ENCODE measurements around the gene SYT1.
A peak's percentile ranks its signal among the peaks of the same experiment; 100 is the strongest.

The SYT1 gene

DNA sequence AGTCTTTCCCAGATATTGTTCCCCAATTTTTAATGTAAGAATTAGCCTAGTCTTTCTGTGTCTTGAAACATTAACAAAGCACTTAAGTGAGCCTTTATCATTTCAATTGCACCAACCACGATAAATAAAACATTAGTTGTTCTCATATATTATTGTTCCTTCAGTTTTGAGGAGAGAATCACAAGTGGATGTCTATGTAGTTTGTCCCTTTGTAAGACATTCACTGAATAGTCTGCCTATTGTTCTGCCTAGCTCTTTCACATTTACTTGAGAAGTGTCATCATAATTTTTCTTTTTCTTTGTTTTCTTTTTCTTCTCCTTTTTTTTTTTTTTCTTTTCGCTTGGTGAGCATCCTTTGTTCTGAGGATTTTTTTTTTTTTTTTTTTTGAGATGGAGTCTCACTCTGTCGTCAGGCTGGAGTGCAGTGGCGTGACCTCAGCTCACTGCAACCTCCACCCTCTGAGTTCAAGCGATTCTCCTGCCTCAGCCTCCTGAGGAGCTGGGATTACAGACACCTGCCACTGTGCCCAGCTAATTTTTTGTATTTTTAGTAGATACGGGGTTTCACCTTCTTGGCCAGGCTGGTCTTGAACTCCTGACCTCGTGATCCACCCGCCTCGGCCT is 129.7 kb downstream of the SYT1 start:
- TF ChIP-seq, protein P1, sequence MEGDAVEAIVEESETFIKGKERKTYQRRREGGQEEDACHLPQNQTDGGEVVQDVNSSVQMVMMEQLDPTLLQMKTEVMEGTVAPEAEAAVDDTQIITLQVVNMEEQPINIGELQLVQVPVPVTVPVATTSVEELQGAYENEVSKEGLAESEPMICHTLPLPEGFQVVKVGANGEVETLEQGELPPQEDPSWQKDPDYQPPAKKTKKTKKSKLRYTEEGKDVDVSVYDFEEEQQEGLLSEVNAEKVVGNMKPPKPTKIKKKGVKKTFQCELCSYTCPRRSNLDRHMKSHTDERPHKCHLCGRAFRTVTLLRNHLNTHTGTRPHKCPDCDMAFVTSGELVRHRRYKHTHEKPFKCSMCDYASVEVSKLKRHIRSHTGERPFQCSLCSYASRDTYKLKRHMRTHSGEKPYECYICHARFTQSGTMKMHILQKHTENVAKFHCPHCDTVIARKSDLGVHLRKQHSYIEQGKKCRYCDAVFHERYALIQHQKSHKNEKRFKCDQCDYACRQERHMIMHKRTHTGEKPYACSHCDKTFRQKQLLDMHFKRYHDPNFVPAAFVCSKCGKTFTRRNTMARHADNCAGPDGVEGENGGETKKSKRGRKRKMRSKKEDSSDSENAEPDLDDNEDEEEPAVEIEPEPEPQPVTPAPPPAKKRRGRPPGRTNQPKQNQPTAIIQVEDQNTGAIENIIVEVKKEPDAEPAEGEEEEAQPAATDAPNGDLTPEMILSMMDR (conservative IDR thresholded peaks at IDR 0.05; ENCODE audit: low read depth, low read length), result no peak
- H3K4me3 ChIP-seq (ENCODE audit: low read depth, low read length), result no peak overlapping the region
- no peak for DNase-seq (ENCODE audit: low read depth)

DNA sequence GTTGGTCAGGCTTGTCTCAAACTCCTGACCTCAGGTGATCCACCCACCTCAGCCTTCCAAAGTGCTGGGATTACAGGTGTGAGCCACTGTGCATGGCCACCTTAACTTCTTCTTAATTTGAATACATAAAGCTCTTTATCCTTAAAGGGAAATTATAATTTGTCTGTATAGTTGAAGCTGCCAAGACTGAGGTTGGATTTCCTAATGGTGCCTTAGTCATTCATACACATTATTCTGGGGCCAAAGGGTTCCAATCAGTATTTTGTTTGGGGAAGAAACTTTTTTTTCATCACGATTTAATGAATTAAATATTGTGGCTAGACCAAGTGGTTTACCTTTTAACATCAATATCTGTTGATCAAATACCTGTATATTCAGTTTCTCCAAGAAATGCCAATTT is 135.9 kb downstream of the SYT1 start:
- DNase-seq (ENCODE audit: low read depth), result peak; percentile 7
- no peak overlapping the region for H3K4me3 ChIP-seq (ENCODE audit: low read depth, low read length)
- TF ChIP-seq, protein P1 (conservative IDR thresholded peaks at IDR 0.05; ENCODE audit: low read depth, low read length), result no peak

DNA sequence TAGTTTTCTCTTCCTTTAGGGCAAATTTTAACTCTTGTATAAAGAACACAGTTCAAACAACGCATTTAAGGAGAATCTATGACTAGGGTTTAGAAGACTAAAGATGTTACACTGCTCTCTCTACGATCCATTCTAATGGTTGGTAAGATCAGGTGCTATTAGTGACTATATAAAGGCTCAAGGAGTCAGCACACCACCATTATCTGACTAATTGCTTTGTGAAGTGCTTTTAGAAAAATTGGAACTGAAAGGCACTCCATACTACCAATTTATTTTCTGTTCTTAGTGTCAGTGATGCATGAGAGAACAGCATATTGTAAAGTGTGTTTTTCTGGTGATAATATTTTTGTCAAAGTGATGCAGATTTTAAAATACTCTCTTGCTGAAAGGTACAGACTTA is 136.8 kb downstream of the SYT1 start:
- no peak for DNase-seq (ENCODE audit: low read depth)
- H3K4me3 ChIP-seq (ENCODE audit: low read depth, low read length), result no peak overlapping the region
- TF ChIP-seq, protein P1 (conservative IDR thresholded peaks at IDR 0.05; ENCODE audit: low read depth, low read length), result no peak

DNA sequence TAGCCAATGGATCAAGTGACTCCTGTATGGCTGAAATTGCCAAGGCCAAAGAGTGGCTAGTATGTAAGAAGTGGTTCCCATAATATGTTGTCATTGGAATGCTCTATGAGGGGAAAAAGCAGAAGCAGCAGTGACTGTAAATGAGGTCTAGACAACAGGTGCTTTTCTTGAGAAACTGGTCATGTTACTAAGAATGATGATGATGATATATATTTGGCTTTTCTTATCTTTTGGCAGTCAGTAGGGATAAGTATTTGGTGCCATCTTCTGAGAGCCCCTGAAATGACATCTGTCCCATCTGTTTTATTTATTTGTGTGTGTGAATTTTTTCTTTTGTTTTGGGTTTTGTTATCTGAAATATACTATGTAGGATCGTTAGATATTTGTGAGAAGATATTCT is 141.7 kb downstream of the SYT1 start:
- no peak overlapping the region for H3K4me3 ChIP-seq (ENCODE audit: low read depth, low read length)
- TF ChIP-seq, protein P1 (conservative IDR thresholded peaks at IDR 0.05; ENCODE audit: low read depth, low read length), result peak; percentile 46
- DNase-seq (ENCODE audit: low read depth), result peak; percentile 50

DNA sequence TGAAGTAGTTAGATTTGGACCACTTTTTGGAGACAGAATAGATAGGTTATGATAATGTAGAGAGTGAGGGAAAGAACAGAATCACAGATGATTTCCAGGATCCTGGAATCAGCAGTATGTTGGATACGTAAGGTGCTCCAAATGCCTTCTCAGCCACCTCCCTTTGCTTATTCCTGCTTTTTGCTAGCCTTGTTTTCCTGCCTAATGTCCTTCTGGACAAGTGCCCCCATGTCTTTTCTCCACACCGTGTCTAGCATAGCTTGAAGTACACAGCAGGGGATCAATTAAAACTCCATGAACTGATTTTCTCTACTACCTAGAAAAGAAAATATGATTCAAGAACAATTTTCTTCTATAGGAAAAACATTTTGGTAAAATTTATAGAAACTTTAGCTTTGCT is 144.0 kb downstream of the SYT1 start:
- TF ChIP-seq, protein P1 (conservative IDR thresholded peaks at IDR 0.05; ENCODE audit: low read depth, low read length), result no peak
- DNase-seq (ENCODE audit: low read depth), result no peak
- H3K4me3 ChIP-seq (ENCODE audit: low read depth, low read length), result no peak overlapping the region

DNA sequence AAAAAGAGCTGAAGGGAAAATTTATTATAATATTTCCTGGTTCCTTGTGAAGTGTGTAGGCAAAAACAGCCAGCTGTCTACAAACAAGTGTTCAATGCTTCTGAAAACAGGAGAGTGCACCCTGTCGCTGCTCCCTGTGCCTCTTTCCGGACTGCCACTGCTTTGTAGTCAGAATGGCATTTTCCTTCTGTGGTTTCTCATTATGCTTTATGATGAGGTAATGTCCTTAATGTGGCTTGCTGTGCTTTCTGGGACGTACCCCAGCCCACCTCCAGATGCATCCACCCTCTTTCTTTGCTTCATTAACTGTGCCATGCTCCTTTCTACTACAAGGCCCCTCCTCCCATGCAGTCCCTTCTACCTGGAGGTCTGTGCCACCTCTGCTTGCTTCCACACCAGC is 148.1 kb downstream of the SYT1 start:
- TF ChIP-seq, protein P1 (conservative IDR thresholded peaks at IDR 0.05; ENCODE audit: low read depth, low read length), result no peak
- DNase-seq (ENCODE audit: low read depth), result no peak
- H3K4me3 ChIP-seq (ENCODE audit: low read depth, low read length), result no peak overlapping the region

DNA sequence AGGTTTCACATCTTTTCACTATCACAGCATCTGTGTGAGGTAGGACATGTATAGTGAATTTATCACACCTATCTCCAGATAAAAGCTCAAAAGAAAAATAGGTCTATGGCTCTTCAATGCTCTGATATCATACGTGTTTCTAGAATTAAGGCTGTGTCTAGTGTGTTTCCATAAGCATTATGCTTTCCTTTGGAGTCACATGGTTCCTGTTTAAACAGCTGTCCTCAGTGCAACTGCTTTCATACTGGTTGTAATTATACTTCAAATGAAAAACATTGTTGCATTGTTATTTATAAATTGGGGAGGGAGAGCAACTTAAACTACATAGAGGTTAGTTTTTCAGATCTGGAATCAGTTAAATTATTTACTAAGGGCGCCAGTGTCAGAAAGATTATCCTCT is 151.6 kb downstream of the SYT1 start:
- H3K4me3 ChIP-seq (ENCODE audit: low read depth, low read length), result no peak overlapping the region
- DNase-seq (ENCODE audit: low read depth), result peak; percentile 19
- TF ChIP-seq, protein P1 (conservative IDR thresholded peaks at IDR 0.05; ENCODE audit: low read depth, low read length), result no peak
